ENCODE results near the gene HNRNPR.
"Not testable (repeated sequence)": the region's sequence is repeated elsewhere in the genome, so short reads cannot be mapped to it uniquely, and the experiment has no call there.

HNRNPR gene

GRCh38 chr1:23322770-23323169 lies 21.3 kb downstream of the HNRNPR start:
- DNase-seq = no peak

GRCh38 chr1:23310280-23310679 lies 33.8 kb downstream of the HNRNPR start:
- DNase-seq = not testable (repeated sequence)

GRCh38 chr1:23304140-23304620 lies 39.9 kb downstream of the HNRNPR start:
- no peak for DNase-seq

DNA sequence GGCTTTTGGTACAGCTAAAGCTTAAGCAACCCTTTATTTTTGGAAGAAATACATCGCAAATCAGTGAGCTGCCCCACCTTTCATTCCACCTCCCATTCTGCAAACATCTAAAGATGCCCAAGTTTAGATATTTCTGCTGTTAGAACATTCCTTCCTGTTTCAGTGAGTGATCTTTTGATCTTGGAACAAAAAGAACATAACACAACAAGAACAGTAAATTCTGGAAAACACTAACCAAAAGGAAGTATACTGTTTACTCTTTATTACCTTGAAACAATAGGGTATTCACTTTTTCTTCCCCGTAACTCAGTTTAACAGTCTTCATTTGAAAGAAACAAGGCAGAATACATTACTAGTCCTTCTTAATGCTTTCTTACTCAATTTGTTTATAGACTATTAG lies 40.6 kb downstream of the HNRNPR start:
- no peak for DNase-seq

DNA sequence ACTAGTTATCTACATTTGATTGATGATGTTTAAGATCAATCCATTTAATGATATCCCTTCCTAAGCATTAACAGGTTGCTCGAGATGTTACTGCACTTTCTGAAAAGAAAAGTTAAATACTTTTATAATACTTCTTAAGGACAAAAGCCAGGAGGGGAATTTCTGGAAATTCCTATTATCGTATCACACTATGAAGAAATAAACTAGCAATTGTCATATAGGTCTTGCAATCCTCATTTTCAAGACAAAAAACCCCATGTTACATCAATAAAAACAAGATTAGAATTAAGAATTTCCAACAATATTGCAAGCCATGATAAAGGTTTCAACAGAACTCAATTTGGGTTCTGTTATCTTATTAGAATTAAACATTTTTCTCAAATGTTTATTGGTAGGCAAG lies 47.2 kb downstream of the HNRNPR start:
- DNase-seq = peak; percentile 44 to 65

- peak; percentile 72 to 81 for DNase-seq
Observed at GRCh38 chr1:23291706-23292105, 52.4 kb downstream of the HNRNPR start.

DNA sequence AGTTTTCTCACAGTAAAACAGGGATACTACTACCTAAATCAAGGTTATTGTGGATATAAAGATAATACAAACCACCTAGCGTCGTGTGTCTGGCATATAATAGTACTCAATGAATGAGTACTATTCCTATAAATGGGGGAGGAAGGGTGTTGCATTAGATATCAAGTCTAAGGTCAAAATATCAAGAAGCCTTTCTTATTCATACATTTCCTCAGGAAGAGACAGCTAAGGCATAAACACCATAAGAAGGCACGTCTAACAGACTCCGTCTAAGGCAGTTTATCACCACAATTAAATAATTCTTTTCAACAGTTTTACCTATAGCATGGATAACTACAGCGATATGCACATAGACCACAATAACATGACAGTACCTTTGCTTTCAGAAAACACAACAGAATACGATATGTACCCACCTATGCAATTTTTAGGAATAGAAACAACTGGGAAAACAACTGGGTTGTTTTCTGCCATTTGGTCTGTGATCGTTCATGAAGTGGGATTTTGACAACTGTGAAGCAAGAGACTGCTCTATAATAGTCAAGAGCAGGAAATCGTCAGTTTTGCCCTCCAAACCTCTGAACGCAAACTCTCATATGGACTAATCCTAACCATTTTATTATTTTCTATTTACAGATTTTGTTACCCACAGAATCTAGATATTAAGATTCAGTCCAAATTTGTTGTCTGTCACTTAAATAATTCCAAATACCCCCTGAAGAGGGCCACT lies 53.1 kb downstream of the HNRNPR start:
- DNase-seq = no peak

DNA sequence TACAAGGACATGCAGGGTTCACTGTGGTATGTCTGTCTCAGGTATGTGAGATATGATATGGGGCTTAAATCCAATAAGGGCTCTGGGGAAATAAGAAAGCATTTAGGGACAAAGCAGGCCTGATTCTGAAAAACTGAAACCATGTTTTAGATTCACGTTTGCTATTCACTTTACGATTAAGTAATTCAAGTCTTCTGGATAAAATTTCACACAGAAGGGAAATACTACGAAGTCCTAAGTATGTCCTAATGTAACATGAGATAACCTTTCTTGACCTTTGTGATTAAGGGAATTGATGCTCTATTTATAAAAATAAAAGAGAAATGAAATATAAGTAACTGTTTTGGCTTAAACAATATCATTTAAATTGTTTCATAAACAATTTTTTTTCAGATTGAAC lies 55.4 kb downstream of the HNRNPR start:
- DNase-seq = peak; percentile 17 to 29

DNA sequence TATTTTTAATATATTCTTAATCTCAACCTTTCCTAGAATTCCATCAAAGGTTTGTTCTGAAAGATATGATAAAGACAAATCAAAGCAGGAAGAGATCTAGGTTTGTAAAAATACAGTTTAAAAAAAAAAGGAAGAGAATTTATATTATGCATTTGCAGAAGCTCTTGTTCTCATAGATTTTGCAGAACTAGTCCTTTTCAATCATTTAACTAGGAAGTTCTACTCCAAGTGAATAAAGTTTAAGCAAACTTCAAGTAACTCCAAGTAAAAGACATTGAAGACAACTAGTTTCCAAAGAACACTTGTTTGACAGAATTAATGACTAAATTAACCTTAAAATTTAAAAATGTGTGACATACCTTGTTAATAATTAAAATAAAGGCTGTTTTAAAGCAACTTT lies 55.9 kb downstream of the HNRNPR start:
- DNase-seq = peak; percentile 50 to 52

DNA sequence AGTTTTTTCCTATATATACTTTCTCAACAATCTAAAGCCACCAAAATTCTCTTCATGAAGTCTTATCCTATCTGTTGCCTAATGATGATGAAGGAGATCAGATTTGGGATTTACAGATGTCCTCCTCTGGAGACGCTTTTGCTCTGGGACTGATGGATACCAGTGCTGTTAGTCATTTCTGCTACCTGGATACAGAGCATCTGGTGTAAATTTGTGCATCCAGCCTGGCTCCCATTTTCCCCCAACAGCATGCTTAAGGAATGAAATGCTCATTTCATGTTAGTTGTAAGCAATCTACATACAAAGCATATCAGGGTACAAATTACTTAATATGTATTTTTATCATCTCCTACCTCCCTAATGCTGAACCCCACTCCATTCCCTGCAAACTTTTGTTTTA lies 57.7 kb downstream of the HNRNPR start:
- DNase-seq = no peak

GRCh38 chr1:23283667-23284602 lies 60.1 kb downstream of the HNRNPR start:
- DNase-seq = no peak

- peak; percentile 74 to 88 for DNase-seq
Observed at GRCh38 chr1:23282957-23283356, 61.1 kb downstream of the HNRNPR start.

- DNase-seq = no peak
Observed at GRCh38 chr1:23278717-23279116, 65.4 kb downstream of the HNRNPR start.

DNA sequence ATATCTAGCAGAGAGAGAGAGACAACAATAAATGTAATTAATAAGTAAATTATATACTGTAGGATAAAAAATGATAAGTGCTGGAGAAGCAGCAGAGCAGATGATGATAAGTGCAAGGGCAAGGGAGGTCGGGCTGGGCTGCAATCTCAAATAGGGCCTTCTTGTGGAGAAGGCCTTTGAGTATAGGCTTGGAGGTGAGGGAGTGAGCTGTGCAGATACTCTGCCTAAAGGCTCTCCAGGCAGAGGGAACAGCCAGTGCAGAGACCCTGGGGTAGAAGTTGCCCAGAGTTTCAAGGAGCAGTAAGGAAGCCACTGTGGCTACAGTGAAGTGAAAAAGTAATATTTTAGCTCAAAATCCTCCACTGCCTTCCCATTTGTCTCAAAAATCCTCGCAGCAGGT lies 67.6 kb downstream of the HNRNPR start:
- no peak for DNase-seq

DNA sequence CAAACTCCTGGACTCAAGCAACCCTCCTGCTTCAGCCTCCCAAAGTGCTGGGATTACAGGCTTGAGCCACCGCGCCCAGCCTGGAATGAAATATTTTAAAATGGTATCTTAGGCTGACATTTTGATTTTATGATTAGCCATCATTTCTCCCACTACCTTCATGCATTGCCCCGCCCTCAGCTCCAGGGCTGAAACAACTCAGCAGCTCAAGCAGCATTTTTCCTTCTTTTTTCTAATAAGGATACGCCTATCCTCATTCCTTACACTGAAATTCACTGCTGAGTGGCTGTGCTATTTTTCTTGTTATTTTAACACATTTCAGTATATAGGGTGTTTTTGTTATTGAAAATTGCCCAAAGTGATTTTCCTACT lies 70.0 kb downstream of the HNRNPR start:
- no peak for DNase-seq

DNA sequence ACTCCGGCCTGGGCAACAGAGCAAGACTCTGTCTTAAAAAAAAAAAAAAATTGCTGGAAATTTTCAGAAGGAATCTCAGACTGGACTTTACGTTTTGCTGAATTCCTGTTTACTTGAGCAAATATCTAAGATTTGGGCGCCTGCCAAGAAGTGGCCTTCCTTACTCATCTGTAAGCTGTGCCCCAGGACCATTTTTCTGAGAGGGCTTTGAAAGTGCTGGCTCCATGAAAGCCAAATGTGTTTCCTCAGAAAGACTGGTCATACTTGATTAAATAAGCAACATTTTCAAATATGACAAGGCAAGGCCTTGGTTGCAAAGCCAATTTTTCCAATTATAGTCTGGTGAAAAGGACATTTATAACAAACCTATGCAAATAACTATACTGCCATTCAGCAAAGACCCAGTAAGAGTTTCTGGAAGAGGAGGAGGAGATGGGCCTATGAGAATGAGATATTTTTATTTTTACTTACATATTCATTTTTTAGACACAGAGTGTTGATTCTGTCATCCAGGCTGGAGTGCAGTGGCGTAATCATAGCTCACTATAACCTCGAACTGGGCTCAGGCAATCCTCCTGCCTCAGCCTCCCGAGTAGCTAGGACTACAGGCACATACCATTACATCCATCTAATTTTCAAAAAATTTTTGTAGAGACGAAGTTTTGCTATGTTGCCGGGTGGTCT lies 70.5 kb downstream of the HNRNPR start:
- no peak for DNase-seq

DNA sequence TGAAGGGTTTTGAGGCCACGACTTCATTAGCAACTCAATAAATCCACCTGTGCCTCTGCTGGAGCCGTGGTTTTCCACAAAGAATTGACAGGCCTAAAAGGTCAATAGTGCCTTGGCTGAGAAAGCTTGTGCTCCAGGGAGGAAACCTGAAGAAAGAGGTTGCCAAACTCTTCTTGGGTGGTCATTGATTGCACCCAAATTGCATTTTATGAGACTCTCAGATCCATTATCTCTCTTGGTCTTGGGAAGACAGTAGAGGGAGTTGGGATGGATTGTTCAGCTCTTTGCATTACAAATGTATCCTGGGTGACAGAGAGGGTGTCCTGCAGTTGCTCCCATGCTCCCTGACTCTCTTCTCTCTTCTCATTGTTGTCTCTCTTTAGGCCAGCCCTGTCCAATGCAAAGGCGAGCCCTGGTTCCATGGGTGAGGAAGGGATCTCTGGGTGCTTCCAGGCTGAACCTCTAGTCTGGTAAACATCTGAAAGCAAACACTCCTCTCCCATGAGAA lies 80.7 kb downstream of the HNRNPR start:
- no peak for DNase-seq

- DNase-seq = not testable (repeated sequence)
Observed at GRCh38 chr1:23258082-23258481, 86.0 kb downstream of the HNRNPR start.

DNA sequence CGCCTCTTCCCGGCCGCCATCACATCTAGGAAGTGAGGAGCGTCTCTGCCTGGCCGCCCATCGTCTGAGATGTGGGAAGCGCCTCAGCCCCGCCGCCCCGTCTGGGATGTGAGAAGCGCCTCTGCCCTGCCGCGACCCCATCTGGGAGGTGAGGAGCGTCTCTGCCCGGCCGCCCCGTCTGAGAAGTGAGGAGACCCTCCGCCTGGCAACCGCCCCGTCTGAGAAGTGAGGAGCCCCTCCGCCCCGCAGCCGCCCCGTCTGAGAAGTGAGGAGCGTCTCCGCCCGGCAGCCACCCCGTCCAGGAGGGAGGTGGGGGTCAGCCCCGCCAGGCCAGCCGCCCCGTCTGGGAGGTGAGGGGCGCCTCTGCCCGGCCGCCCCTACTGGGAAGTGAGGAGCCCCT lies 86.7 kb downstream of the HNRNPR start:
- DNase-seq = not testable (repeated sequence)

All from inflammatory macrophage treated with lipopolysaccharide for 1 hour (primary cell).